ENCODE data around the gene TNFRSF11A.
A peak's percentile ranks its signal among the peaks of the same experiment; 100 is the strongest.

Gene TNFRSF11A

GRCh38 chr18:62337336-62337735 is 12.2 kb downstream of the TNFRSF11A start:
- TF ChIP-seq CTCF (IDR thresholded peaks at IDR 0.05; ENCODE audit: poor library complexity, severe bottlenecking) = no peak
- no peak for ATAC-seq (ENCODE audit: low read depth)
- Histone ChIP-seq H3K9me3 (ENCODE audit: severe bottlenecking) (no peaks in the 10 kb centered on the region), H3K4me3 (ENCODE audit: severe bottlenecking) (no peak overlapping the region), H3K27me3 (ENCODE audit: insufficient read depth, poor library complexity, severe bottlenecking) (no peaks in the 10 kb centered on the region), H3K36me3 (ENCODE audit: low read depth) (no peaks in the 10 kb centered on the region), H3K4me1 (ENCODE audit: insufficient read depth, poor library complexity, severe bottlenecking) (peaks cover 13% of the 10 kb centered on the region), H3K27ac (ENCODE audit: poor library complexity, severe bottlenecking) (no peak overlapping the region)
- no peak for DNase-seq (ENCODE audit: low spot score)

- TF ChIP-seq CTCF (IDR thresholded peaks at IDR 0.05; ENCODE audit: poor library complexity, severe bottlenecking) = no peak
- Histone ChIP-seq H3K36me3 (ENCODE audit: low read depth) (no peaks in the 10 kb centered on the region), H3K9me3 (ENCODE audit: severe bottlenecking) (no peaks in the 10 kb centered on the region), H3K4me3 (ENCODE audit: severe bottlenecking) (no peak overlapping the region), H3K27me3 (ENCODE audit: insufficient read depth, poor library complexity, severe bottlenecking) (no peaks in the 10 kb centered on the region), H3K4me1 (ENCODE audit: insufficient read depth, poor library complexity, severe bottlenecking) (peaks cover 13% of the 10 kb centered on the region), H3K27ac (ENCODE audit: poor library complexity, severe bottlenecking) (no peak overlapping the region)
- DNase-seq (ENCODE audit: low spot score) (no peak), ATAC-seq (ENCODE audit: low read depth) (no peak)
These were observed 13.5 kb downstream of the TNFRSF11A start for GRCh38 chr18:62338446-62339105.

GRCh38 chr18:62339106-62339988 is 14.2 kb downstream of the TNFRSF11A start:
- Histone ChIP-seq H3K4me3 (ENCODE audit: severe bottlenecking) (no peak overlapping the region), H3K27me3 (ENCODE audit: insufficient read depth, poor library complexity, severe bottlenecking) (no peaks in the 10 kb centered on the region), H3K36me3 (ENCODE audit: low read depth) (no peaks in the 10 kb centered on the region), H3K27ac (ENCODE audit: poor library complexity, severe bottlenecking) (no peak overlapping the region), H3K9me3 (ENCODE audit: severe bottlenecking) (no peaks in the 10 kb centered on the region), H3K4me1 (ENCODE audit: insufficient read depth, poor library complexity, severe bottlenecking) (peaks cover 11% of the 10 kb centered on the region)
- DNase-seq (ENCODE audit: low spot score) = no peak
- ATAC-seq (ENCODE audit: low read depth) = peak; percentile 96
- TF ChIP-seq CTCF (IDR thresholded peaks at IDR 0.05; ENCODE audit: poor library complexity, severe bottlenecking) = no peak

- Histone ChIP-seq H3K27ac (ENCODE audit: poor library complexity, severe bottlenecking) (no peak overlapping the region), H3K4me1 (ENCODE audit: insufficient read depth, poor library complexity, severe bottlenecking) (peaks cover 10% of the 10 kb centered on the region), H3K4me3 (ENCODE audit: severe bottlenecking) (no peak overlapping the region), H3K9me3 (ENCODE audit: severe bottlenecking) (no peaks in the 10 kb centered on the region), H3K27me3 (ENCODE audit: insufficient read depth, poor library complexity, severe bottlenecking) (no peaks in the 10 kb centered on the region), H3K36me3 (ENCODE audit: low read depth) (no peaks in the 10 kb centered on the region)
- no peak for TF ChIP-seq CTCF (IDR thresholded peaks at IDR 0.05; ENCODE audit: poor library complexity, severe bottlenecking)
- ATAC-seq (ENCODE audit: low read depth) (no peak), DNase-seq (ENCODE audit: low spot score) (no peak)
These were observed 15.9 kb downstream of the TNFRSF11A start for GRCh38 chr18:62340996-62341395.

Measured in RWPE2 (cell line).